NK-92 (cell line): ENCODE data around the gene GJA5.
"Not testable (repeated sequence)": the region's sequence is repeated elsewhere in the genome, so short reads cannot be mapped to it uniquely, and the experiment has no call there.

ENCODE experiments used
- DNase-seq: peaks from one replicate; lab custom pipeline; 2025; ENCODE audit not compliant: unreplicated experiment; lab: John Stamatoyannopoulos, UW

The GJA5 gene

DNA sequence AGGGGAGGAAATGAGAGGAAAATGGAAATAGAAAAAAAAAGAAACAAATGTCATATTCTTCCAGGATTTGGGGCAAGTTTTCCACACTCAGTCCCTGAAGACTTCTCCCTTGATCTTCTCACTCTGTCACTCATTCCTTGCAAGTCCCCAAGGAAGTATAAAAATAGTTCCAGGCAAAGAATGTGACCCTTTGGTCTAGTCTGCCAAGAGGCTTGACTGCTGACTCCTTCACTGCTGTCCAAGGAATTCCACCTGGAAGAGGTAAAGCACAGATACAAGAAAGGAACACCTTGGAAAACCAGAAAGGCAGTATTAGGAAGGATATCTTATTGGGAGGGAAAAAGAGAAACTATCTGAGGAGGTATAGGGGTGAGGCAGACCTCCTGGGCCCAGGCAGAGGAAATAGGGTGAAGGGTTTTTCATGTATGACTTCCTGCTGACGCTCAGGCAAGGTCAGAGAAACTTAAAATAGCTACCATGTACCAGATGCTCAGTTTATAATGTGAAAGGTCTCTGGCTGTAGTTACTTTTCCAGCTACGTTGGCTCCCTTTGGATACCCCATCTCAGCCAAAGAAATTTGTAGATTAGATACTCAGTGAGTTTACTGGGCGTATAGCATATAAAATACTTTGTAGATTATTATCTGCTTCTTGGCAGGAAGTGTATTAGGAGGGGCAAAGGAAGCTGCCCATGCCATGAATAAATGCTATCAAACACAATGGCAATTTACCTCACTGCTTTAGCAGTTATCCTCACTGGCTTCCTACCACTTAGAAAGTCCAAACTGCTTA, 2.0 kb upstream of the GJA5 start:
- DNase-seq, result no peak

DNA sequence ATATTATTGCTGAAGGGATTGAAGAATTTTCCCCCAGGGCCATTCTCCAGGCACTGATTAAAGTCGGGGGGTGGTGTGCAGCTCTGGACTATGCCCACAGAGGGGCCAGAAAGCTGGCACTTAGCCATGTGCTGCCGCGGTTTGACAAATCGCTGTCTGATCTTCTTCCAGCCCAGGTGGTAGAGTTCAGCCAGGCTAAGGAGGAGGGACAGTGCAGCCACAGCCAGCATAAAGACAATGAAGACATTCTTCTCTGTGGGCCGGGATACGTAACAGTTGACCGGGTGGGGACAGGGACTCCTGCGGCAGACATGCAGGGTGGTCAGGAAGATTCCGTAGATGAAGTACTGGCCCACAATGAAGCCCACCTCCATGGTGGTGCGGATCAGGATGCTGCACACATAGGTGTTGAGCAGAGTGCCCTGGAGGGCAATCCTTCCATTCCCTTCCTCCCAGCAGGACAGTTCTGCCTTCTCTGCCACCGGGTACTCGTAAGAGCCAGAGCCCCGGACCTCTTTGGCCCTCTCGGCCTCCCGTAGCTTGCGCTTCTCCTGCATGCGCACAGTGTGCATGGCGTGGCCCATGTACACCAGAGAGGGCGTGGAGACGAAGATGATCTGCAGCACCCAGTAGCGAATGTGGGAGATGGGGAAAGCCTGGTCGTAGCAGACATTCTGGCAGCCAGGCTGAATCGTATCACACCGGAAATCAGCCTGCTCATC, 1.9 kb downstream of the GJA5 start:
- no peak for DNase-seq

DNA sequence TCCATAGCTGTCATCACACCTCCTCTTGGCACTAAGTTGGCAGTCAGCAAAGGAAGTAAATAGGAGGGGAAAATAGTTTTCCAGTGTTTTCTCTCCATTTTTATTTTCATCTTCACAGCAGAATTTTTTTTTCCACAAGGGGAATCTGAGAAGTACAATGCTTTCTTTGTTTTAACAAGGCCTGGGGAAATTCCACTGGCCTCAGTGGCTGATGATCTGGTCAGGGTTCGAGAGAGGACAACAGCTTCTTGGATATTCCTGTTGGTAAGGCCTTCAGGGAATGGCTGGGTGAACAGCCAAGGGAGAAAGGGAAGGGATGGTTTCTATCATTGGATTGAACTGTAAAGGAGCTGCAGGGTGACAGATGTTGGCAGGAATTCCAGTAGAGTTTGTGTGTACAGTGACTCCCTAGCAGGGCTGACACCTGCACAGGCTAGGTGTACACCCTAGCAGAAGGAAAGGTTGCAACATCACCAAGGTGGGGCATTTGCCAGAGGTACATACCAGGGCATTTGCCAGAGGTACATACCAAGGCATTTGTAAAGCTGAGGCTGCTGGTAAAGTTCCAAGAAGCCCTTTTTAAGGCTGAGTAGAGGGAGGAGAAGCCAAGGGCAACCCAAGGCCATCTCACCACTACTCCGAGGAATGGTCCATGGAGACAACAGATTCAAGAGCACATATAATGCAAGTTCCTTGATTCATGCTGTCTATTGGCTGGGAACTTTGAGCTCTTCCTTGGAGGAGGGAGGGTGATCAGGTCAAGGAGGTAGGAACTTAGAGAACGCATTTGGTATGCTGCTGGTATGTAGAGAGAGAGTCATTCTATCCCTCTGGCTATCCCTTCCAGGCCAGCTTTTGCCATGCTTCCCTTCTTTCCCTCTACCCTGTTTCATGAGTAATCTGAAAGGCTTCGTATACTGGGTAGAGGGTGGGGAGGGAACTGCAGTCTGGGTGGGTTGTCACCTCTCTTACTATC, 3.1 kb downstream of the GJA5 start:
- DNase-seq, result no peak

DNA sequence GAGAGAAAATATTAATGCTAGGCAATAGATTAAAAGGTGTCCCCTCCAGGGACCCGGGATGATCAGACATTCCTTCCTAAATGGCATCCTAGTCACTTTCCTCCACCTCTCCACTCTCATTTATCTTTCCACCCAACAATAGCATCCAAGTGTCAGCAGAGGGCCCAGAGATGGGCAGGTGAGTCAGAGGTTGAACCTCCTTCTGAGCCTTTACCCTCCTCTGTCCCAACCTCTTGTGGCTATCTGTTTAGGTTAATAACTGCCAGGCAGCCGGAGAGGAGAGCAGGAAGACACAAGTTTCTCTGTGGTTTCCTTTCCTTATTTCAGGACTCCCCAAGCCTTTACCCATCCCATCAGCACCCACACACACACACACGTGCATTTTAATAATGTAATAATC, 4.1 kb downstream of the GJA5 start:
- no peak for DNase-seq

DNA sequence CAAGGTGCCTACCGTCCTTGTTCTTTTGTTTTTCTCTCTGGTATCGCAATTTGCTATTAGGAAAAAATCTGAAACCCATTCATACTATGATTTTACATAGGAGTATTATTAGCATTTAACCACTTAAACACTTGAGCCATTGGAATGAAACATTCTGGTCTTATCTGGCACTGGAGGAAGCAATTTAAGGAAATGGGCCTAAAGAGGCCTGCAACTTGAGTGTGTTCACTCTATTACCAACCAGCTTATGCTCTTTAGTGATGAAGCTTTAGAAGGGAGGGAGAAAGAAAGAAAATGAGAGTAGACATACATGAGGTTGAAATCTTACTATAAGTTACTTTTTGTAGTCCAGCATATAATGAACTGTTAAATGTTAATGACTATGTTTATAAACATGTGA, 5.7 kb downstream of the GJA5 start:
- DNase-seq, result no peak

DNA sequence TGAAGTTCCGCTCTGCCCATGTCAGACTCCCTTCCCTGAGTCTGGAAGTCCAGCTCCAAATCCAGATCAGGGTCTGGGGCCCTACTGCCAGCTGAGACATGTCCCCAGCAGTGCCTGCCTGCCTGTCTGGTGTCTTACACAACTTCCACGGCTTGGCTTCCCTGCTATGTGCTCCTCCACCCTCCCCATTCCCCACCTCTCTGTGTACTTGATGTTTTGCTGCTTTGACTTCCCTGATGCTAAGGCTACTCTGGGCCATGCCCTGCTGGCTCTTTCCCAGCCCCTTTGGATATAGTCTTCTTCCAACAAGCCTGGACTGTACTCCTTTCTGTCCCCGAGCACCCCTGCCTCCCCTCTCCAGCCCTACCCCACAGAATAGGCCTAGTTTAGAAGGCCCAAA, 7.3 kb downstream of the GJA5 start:
- DNase-seq, result no peak

DNA sequence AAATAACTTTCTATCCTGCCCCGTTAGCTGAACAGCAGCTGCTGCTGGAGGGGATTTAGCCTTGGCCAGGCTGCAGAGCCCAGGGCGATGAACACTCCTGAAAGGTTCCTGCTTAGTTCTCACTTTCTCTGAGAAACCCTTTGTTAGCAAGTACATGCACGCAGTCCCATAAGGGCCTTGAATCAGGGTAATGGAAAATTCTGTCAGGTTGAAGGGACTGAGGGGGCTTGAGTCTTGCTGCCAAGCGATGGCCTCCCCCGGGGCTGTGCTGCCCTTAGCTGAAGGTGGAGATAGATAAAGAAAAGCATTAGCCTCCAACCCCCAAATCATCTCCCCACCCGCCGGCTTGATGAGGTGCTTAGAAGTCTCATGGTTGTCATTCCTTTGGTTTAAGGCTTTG, 7.9 kb downstream of the GJA5 start:
- no peak for DNase-seq

DNA sequence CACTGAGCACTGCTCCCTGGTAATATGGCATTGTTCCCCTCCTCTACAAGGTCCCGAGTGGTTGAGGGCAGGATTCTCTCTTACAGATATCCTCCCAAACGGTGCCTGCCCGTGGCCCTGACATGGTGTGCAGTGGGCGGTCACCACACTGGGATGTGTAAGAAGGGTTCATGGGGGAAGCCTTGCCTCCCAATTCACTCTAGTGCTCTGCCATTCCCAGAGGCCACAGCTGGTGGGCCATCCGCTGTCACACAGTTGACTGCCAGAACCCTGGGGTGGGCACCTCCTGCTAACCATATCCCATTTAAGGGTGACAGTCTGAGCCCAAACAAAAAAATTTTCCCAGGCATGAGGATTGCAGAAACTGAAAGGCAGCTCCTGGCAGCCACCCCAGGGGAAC, 9.1 kb downstream of the GJA5 start:
- no peak for DNase-seq

DNA sequence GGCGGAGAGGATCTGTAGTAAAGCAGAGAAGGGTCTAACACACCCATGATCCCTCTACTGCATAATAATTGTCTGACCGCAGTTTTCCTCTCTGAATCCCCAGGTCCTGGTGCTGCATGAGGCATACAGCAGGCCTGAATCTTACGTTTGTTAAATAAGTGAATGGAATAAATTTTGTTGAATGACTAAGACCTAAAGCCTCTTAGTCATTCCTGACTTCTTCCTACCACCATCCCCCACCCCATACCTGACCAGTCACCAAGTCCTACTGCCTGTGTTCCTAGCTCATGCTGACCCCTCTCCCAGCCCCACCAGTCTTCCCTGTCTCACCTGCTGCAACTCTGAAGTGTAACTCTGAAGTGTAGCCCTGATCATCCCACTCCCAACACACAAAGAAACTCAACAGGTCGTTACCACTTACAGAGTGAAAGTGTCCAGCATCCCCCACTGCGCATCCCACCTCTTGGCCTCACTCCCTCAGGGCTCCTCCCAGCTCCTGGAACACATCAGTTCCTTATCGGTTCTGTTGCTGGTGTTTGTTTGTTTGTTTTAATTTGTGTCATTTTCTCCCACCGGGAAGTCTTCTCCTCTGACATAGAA, 9.7 kb downstream of the GJA5 start:
- DNase-seq, result no peak

DNA sequence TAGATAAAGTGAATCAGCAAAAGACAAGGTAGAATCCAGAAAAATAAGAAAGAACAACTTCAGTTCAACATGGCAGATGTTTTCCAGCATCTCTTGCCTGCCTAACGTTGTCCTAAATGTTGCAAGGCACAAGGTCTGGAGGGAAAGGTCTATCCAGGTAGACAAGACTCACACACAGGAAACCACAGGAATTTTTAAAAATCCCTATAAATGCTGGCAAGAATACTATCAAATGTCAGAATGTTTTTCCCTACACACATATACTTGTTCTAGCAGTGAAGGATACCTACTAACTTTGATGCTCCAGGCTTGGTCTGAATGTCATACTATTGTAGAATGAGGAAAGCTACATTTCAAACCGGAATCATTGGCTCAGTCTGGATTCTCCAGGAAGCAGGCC, 10.6 kb downstream of the GJA5 start:
- no peak for DNase-seq

DNA sequence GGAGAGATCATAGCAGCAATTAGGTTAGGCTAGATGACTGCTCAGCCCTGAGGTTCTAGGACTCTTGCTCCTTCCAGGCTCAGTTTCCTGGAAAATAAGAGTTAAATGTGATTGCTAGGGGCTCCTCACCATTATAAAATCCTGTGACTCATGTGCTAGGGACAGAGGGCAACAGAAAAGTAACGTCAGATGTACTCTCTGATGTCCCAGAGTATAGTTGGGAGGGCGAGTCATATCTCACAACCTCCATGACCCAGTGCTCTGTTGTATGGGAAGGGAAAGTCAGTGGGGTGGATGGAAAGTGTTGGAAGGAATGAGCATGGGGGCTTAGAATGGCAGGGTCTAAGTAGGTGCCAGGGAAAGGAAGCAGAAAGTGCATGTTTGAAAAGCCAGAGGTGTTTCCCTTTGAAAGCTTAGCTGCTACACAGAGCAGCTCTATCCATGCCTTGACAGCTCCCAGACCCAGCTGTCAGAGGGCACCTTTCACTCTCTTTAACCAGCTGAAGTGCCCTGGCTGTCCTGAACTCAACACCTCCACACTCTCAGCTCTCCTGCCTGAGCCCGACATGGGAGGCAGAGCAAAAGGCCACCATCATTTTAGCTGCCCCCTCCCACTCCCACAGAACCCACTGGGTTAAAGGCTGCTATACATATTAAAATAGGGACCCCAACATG, 11.6 kb downstream of the GJA5 start:
- no peak for DNase-seq

DNA sequence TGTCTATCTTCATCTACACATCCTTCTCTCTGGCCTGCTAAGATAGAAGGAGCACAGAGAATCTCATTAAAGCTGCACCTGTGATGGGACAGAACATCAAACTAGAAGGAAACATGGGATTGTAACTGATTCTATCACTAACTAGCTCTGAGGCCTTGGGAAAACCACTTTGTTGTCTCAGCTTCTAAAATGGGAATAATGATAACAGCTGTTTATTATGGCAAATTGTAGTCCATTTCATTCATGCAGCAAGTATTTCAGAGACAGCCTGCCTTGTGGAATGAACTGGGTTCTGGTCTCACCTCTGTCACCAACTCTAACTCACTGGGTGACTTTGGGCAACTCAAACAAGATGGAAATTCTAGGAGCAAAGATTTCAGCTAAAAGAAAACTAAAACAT, 12.4 kb downstream of the GJA5 start:
- no peak for DNase-seq

DNA sequence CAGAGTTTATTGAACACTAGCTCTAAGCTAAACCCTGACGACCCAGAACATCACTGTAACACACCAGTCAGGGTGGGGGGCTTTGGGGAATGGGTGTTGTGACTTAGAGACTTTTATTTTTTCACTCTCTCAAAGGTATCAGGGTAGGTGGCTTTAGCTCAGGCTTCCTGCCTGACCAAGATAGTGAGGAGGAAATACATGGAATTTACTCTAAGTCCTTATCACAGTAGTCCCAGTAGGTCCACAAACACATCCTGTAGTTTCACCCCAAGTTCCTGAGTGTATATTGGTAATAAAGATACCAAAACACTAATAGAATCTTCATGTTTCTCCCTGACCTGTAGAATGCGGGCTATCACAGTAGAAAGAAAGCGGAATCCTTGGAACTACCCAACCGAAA, 15.1 kb downstream of the GJA5 start:
- no peak for DNase-seq

DNA sequence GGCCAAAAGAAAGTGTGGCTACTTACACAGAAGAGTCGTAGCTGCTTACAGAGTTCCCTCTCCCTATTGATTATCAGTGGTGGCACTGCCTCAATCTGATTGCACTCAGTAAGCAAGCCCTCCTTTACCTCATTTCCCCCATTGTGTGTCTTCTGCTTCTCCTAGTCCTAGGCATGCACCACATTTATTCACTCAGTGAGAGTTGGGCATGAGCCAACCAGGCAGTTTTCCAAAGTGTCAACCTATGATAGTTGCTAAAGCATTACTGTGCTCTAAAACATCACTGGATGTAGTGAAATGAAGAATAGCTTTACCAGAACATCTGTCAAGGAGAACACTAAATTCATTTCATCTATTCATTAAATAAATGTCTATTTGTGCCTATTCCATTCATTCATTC, 19.3 kb downstream of the GJA5 start:
- no peak for DNase-seq

DNA sequence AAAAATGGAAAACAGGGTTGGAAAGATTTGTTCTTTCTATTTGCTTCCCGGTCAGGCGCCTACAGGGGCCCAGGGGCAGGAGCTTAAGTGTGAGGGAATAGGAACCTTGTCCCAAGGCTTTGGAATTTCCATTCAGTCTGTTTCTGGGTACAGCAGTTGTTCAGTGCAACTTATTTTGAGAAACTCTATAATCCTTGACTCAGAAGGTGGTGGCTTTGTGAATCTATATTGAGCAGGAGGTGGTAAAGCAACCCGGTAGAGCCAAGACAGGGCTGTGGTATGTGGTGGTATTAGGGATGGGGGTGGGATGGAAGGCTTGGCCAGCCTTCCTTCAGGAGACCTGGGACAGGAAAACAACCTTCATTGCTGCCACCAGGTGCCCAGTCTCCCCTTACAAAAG, 20.0 kb downstream of the GJA5 start:
- DNase-seq, result no peak

DNA sequence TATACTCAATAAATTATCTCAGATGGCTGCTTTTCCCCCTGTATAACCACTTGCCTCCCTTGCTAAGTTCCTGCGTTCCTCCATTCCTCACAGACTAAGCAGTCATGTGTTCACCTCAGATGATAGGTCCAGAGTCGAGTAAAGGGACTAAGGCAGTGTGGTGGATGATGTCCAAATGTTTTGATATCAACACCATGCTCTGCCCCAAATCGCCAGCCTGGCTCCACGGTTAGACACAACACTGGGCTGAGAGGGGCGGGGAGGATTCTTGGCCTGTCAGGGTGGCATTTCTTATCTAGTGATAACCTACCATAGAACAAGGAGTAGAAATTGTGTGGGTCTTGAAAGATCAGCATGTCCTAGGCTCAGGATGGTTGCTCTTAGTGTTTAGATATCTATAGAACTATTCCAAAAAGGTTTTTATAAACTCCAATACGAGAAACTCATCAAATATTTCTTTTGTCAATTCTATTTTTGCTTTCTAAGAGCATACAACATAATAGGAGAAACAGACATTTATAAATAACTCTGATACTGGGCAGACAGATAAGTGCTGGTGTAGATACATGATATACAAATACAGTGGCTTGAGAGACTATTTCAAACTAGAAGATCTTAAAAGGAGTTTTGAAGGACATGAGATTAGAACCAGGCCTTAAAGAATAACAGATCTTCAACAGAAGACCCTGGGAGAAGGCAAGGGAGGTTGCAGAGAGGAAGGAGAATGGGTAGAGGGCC, 21.5 kb downstream of the GJA5 start:
- no peak for DNase-seq

DNA sequence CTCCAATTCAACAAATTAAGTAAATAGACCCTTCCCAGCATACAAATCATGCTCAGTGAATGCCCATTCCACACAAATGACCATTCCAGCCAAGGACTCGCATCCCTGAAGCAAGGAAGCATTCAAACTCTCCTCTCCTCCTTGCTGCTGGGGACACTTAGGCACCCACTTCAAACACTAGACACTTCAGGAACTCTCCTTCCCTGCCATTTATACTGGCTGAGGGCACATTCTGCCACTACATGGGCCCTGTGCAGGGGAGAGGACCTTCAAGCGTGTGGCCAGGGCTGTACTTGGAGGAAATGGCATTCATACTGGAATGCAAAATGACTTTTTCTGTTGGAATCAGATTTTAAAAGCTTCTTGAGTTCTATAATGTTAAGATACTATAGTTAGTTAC, 22.3 kb downstream of the GJA5 start:
- no peak for DNase-seq

DNA sequence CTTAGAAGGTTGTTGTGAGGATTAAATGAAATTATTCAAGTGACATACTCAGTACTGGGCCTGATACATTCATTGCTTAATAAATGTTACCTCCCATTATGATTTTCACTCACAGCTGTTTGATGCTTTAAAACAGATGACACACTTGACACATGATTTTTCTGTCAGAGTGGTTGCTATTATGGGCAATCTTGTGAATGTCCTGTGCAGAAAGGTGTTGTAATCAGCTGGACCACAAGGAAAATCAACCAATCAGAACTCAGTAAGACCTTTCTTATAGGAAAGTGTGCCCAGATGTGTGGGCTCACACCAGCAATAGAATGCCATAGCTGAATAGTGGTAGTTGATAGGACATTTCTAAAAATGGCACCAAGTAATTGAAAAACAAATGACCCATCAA, 23.5 kb downstream of the GJA5 start:
- DNase-seq, result no peak

DNA sequence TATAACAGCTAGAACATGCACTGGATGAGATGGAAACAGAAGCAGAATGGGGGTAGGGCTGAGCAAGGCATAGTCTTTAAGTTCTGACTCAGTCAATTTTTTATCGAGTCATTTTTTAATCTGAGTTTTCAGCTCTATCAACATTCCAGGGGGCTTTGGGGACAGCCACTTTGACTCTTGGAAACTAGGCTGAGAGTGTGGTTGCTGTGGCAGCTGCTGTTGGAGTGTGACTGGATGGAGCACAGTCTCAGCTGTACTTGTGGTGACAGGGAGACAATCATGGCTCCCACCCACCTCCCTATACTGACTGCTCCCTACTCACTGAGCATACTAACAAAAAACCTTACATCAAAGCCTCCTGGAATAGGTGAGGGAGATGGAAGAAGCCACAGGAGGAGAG, 25.0 kb downstream of the GJA5 start:
- no peak for DNase-seq

DNA sequence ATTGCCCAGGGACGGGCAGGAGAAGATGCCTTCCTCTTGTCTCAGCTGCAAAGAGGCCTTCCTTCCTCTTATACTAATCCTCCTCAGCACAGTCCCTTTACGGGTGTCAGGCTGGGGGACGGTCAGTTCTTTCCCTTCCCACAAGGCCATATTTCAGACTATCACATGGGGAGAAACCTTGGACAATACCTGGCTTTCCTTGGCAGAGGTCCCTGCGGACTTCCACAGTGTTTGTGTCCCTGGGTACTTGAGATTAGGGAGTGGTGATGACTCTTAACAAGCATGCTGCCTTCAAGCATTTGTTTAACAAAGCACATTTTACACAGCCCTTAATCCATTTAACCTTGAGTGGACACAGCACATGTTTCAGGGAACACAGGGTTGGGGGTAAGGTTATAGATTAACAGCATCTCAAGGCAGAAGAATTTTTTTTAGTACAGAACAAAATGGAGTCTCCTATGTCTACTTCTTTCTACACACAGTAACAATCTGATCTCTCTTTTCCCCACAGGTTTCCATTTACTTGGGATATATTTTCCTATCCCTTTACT, 26.0 kb downstream of the GJA5 start:
- DNase-seq, result not testable (repeated sequence)
